Natural killer cell (primary cell): ENCODE data around the gene SCART1. TPM values are rescaled to one million over a fixed set of nuclear protein-coding genes. Genes with fewer than 3 reads are reported as not detected.
"Not testable (repeated sequence)": the region's sequence is repeated elsewhere in the genome, so short reads cannot be mapped to it uniquely, and the experiment has no call there.

Experiments
- ATAC-seq, 3 donors: fragments of 150-1000 bp in 2 of 3; fragments of 200-7000 bp in 1 of 3; cut with Tn5 transposase; 1 replicate in 1 of 3; 2 replicates in 2 of 3; pipeline ENCODE4 v1.10.0; 2021; ENCODE audit warnings: mild to moderate bottlenecking in 2 of 3, moderate library complexity in 2 of 3
- DNase-seq, 2 donors: peaks; one replicate each; pipeline versions ENCODE4 v3.0.0 to v3.0.0-alpha.2; 2013 to 2021; ENCODE audit warnings: mixed read lengths in 1 of 2
- H3K27ac ChIP-seq: one replicate; pipeline ENCODE4 v1.5.1; 2013; ENCODE audit warnings: mild to moderate bottlenecking, low read length
- H3K27me3 ChIP-seq: one replicate; pipeline ENCODE4 v1.6.1; 2013; ENCODE audit warnings: low read length; ENCODE audit not compliant: control insufficient read depth, insufficient read depth
- H3K36me3 ChIP-seq: one replicate; pipeline ENCODE4 v1.6.1; 2013; ENCODE audit warnings: low read length; ENCODE audit not compliant: control insufficient read depth, insufficient read depth
- H3K4me1 ChIP-seq: one replicate; pipeline ENCODE4 v1.6.1; 2013; ENCODE audit warnings: low read length; ENCODE audit not compliant: control insufficient read depth, insufficient read depth
- H3K4me3 ChIP-seq: one replicate; pipeline ENCODE4 v1.5.1; 2013; ENCODE audit warnings: low read length
- H3K9me3 ChIP-seq: one replicate; pipeline ENCODE4 v1.6.1; 2013; ENCODE audit warnings: low read length; ENCODE audit not compliant: control insufficient read depth, insufficient read depth
- H3K27ac Mint-ChIP-seq, 2 donors: one replicate each; pipeline ENCODE4 v1.8.0; 2022; ENCODE audit warnings: mild to moderate bottlenecking in 2 of 2, mixed read lengths in 2 of 2, moderate library complexity in 1 of 2
- H3K27me3 Mint-ChIP-seq, 2 donors: one replicate each; pipeline ENCODE4 v1.8.0; 2022; ENCODE audit warnings: low read depth in 2 of 2, mixed read lengths in 2 of 2
- H3K36me3 Mint-ChIP-seq: one replicate; pipeline ENCODE4 v1.8.0; 2022; ENCODE audit warnings: mixed read lengths
- H3K4me1 Mint-ChIP-seq, 2 donors: one replicate each; pipeline ENCODE4 v1.8.0; 2022; ENCODE audit warnings: mixed read lengths in 2 of 2
- H3K4me3 Mint-ChIP-seq: one replicate; pipeline ENCODE4 v1.8.0; 2022; ENCODE audit warnings: mild to moderate bottlenecking, moderate library complexity, mixed read lengths
- H3K9me3 Mint-ChIP-seq, 2 donors: one replicate each; pipeline ENCODE4 v1.8.0; 2022; ENCODE audit warnings: mixed read lengths in 2 of 2
- WGBS: methylation state at CpG from one replicate; pipeline ENCODE4 v1.1.7; 2013; ENCODE audit warnings: missing lambda C conversion rate; ENCODE audit not compliant: insufficient coverage; 5-methylcytosine and 5-hydroxymethylcytosine counted together
- intact Hi-C: fragments of 100-400 bp; cut with micrococcal nuclease; formaldehyde crosslinking; loops from one replicate; pipeline ENCODE4 v1.14.2; 2022
- total RNA-seq, 4 donors: library from RNA; stranded (reverse); fragments of 120-200 nt in 1 of 4; gene quantifications; one replicate each; pipeline versions ENCODE4 v1.2.3 to v1.2.4, GENCODE V29; 2013 to 2022
- TF ChIP-seq, protein P1 (sequence below): fragments of 200-600 bp; IDR thresholded peaks from one replicate; pipeline ENCODE4 v1.8.0; 2022; ENCODE audit warnings: antibody characterized with exemption

Gene SCART1
- total RNA-seq, 3 donors from 2014 or later (not counting 1 experiment from before 2014, with no cell fraction given), result 8.6 to 13.8 (median 9.9) TPM

DNA sequence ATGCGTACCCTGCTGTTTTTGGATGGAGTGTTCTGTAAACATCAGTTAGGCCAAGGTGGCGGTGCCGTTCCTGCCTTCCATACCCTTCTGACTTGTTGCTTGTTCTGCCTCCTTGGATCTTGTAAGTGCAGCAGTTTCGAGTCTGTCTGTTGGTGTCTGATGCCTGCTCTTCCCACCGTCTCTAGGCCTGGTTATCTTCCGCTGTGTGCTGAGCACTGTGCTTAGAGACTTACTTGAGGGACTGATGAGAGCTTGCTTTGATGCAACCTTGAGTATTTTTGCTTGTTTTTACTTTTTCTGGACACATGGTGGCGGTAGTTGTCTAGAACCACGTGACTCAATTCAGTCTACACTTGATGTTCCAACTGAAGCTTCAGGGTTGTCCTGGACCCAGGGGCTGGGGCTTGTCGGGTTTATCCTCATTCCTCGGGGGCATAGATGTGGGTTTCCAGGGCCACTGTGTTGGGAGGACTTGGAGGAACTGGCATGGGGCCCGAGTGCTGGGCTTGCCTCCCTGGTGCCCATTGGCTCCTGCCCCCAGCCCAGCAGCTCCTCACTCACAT is 15.0 kb upstream of the SCART1 start:
- Mint-ChIP-seq H3K27ac (no peak overlapping the region), H3K36me3 (no peaks in the 10 kb centered on the region), H3K4me3 (no peak overlapping the region), H3K27me3 (no peaks in the 10 kb centered on the region), H3K9me3 (peaks cover 0 to 2% of the 10 kb centered on the region in 2 donors), H3K4me1 (peaks cover 23 to 41% of the 10 kb centered on the region in 2 donors)
- intact Hi-C loops, result no loop called here
- TF ChIP-seq, protein P1, sequence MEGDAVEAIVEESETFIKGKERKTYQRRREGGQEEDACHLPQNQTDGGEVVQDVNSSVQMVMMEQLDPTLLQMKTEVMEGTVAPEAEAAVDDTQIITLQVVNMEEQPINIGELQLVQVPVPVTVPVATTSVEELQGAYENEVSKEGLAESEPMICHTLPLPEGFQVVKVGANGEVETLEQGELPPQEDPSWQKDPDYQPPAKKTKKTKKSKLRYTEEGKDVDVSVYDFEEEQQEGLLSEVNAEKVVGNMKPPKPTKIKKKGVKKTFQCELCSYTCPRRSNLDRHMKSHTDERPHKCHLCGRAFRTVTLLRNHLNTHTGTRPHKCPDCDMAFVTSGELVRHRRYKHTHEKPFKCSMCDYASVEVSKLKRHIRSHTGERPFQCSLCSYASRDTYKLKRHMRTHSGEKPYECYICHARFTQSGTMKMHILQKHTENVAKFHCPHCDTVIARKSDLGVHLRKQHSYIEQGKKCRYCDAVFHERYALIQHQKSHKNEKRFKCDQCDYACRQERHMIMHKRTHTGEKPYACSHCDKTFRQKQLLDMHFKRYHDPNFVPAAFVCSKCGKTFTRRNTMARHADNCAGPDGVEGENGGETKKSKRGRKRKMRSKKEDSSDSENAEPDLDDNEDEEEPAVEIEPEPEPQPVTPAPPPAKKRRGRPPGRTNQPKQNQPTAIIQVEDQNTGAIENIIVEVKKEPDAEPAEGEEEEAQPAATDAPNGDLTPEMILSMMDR, result peak; percentile 27
- Histone ChIP-seq H3K4me1 (peaks cover 42% of the 10 kb centered on the region), H3K4me3 (no peak overlapping the region), H3K27me3 (no peaks in the 10 kb centered on the region), H3K27ac (no peak overlapping the region), H3K9me3 (no peaks in the 10 kb centered on the region), H3K36me3 (no peaks in the 10 kb centered on the region)
- ATAC-seq (peak in 1 of 3 donors; percentile 42), DNase-seq (peak; percentile 14 to 54)
- WGBS, result 79% methylated on average over 11 of the region's 11 CpGs

DNA sequence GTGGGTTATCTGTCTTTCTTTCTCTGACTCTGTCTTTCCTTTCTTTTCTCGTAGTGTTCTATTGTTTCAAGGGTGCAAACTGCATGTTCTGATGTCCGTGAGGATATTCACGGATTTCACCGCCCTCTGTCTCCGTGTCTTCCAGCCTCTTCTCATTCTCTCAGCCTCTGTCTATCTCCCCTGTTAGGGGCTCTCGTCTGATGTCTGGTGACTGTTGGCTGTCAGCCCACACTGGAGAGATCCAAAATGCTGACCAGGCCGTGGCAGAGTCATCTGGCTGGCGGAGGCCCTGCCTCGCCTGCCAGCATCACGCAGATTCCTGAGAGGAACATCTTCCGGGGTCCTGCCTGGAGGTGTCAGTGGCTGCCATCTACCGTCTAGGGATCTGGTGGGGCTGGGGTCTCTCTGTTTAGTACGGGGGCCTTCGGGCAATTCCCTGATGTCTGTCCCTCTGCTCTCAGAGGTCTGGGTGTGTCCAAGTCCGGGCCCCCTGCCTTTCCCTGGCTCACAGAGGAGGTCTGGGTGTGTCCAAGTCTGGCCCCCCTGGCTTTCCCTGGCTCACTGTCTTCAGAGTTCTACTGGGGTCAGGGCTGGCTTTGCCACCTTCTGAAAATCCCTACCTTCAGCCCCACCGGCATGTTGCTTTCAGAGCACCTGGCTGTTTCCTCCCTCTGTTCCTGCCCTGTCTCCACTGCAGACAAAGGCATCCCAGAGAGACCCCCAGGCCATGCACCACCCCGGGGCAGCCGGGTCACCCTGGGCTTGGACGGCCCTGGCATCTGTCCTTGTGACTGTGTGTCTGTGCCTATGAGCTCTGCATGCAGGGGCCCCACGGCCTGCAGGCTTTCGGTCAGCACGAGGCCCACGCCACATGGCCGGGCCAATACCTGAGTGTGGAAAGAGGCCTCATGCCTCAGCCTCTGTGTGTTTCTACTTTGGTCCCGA is 14.0 kb upstream of the SCART1 start:
- Histone ChIP-seq H3K27ac (no peak overlapping the region), H3K4me3 (no peak overlapping the region), H3K4me1 (peaks cover 42% of the 10 kb centered on the region), H3K9me3 (no peaks in the 10 kb centered on the region), H3K27me3 (no peaks in the 10 kb centered on the region), H3K36me3 (no peaks in the 10 kb centered on the region)
- Mint-ChIP-seq H3K36me3 (no peaks in the 10 kb centered on the region), H3K4me3 (no peak overlapping the region), H3K9me3 (peaks cover 0 to 2% of the 10 kb centered on the region in 2 donors), H3K4me1 (peaks cover 23 to 41% of the 10 kb centered on the region in 2 donors), H3K27me3 (no peaks in the 10 kb centered on the region), H3K27ac (no peak overlapping the region)
- 95% methylated on average over 25 of the region's 25 CpGs for WGBS
- TF ChIP-seq, protein P1, result no peak
- intact Hi-C loops, result loop anchor here (10.0 kb wide), 1 partner anchor 55 kb away; no protein-coding TSS in a partner anchor
- DNase-seq, result no peak
- no peak for ATAC-seq

DNA sequence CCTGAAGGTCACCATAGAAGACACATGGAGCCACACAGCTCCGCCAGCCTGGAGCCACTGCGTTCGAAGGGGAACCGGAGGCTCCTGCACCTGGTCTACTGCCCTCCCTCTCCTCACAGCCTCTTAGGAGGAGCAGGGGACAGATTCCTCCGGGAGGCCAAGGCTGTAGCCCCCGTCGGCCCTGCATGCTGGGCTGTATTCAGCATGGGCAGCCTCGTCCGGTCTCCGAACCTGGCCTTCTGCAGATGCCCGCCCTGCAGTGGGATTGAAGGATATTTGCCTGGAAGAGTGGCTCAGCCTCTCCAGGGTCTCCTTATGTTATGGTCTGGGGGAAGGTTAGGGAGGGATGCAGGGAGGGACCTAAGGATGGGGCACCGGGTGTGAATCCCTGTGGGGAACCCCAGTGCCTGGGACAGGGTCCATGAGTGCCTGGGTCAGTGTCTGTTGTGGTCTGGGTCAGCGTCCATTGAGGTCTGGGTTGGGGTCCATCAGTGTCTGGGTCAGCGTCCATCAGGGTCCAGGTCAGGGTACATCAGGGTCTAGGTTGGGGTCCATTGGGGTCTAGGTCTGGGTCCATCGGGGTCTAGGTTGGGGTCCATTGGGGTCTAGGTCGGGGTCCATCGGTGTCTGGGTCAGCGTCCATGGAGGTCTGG is 13.0 kb upstream of the SCART1 start:
- peaks cover 42% of the 10 kb centered on the region for H3K4me1 ChIP-seq
- TF ChIP-seq, protein P1, result no peak
- DNase-seq, result no peak

DNA sequence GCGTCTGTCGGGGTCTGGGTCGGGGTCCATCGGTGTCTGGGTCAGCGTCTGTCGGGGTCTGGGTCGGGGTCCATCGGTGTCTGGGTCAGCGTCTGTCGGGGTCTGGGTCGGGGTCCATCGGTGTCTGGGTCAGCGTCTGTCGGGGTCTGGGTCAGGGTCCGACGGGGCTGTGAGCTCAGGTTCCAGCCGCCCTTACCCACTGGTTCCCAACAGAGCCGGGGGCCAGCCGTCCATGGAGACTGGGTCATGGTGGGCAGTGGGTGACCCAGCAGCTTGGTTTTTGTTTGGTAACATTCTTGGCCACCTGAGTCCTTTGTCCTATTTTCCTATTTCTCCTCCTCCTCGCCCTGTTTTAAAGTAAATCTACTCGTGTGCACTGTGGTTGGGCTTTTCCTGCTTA is 12.4 kb upstream of the SCART1 start:
- not testable (repeated sequence) for H3K36me3 ChIP-seq, ATAC-seq, DNase-seq, H3K27me3 Mint-ChIP-seq, H3K4me3 ChIP-seq, H3K36me3 Mint-ChIP-seq, H3K4me3 Mint-ChIP-seq, H3K27me3 ChIP-seq, H3K9me3 ChIP-seq, H3K27ac ChIP-seq, H3K9me3 Mint-ChIP-seq
- Mint-ChIP-seq H3K4me1 (peaks cover 23 to 49% of the 10 kb centered on the region in 2 donors), H3K27ac (peak overlapping the region in 1 of 2 donors; percentile 81)
- WGBS, result 83% methylated on average over 13 of the region's 21 CpGs
- intact Hi-C loops, result loop anchor here (10.0 kb wide), 1 partner anchor 53 kb away; no protein-coding TSS in a partner anchor
- H3K4me1 ChIP-seq, result peaks cover 42% of the 10 kb centered on the region

More for the DNA sequence above, 13.0 kb upstream of the SCART1 start:
- Mint-ChIP-seq H3K9me3 (peaks cover 2 to 3% of the 10 kb centered on the region in 2 donors), H3K27me3 (no peaks in the 10 kb centered on the region), H3K27ac (no peak overlapping the region), H3K4me3 (no peak overlapping the region), H3K4me1 (peaks cover 23 to 49% of the 10 kb centered on the region in 2 donors), H3K36me3 (no peaks in the 10 kb centered on the region)
- no peak for ATAC-seq
- Histone ChIP-seq H3K4me3 (no peak overlapping the region), H3K9me3 (no peaks in the 10 kb centered on the region), H3K36me3 (no peaks in the 10 kb centered on the region), H3K27ac (no peak overlapping the region), H3K27me3 (no peaks in the 10 kb centered on the region)
- intact Hi-C loops, result loop anchor here (10.0 kb wide), 1 partner anchor 54 kb away; no protein-coding TSS in a partner anchor
- WGBS, result 96% methylated on average over 14 of the region's 18 CpGs
